ENCODE data around the gene FANCC. TPM values are rescaled to one million over a fixed set of nuclear protein-coding genes. Genes with fewer than 3 reads are reported as not detected.

FANCC gene
- total RNA-seq, 2 experiments from 2014 or later: 15.4 to 21.5 TPM

- ChIA-PET CTCF (no interaction called here), POLR2A (no interaction called here)
- Mint-ChIP-seq H3K36me3 (ENCODE audit: low read depth) (peaks cover 4% of the 10 kb centered on the region), H3K4me3 (no peak overlapping the region), H3K27ac (no peak overlapping the region), H3K4me1 (peaks cover 35% of the 10 kb centered on the region), H3K27me3 (no peaks in the 10 kb centered on the region), H3K9me3 (no peaks in the 10 kb centered on the region)
- DNase-seq: no peak
These were observed 131.6 kb downstream of the FANCC start for GRCh38 chr9:95185956-95186355.

- CTCF ChIA-PET: no interaction called here
- peaks cover 4% of the 10 kb centered on the region for H3K36me3 Mint-ChIP-seq (ENCODE audit: low read depth)
These were observed 134.5 kb downstream of the FANCC start for GRCh38 chr9:95182854-95183563.

GRCh38 chr9:95181835-95182234, 135.7 kb downstream of the FANCC start:
- Mint-ChIP-seq H3K27me3 (no peaks in the 10 kb centered on the region), H3K4me1 (peaks cover 4% of the 10 kb centered on the region), H3K36me3 (ENCODE audit: low read depth) (peaks cover 4% of the 10 kb centered on the region), H3K4me3 (no peak overlapping the region), H3K9me3 (no peaks in the 10 kb centered on the region), H3K27ac (no peak overlapping the region)
- CTCF ChIA-PET: no interaction called here
- POLR2A ChIA-PET: no interaction called here
- DNase-seq: no peak

More at GRCh38 chr9:95182854-95183563, 134.5 kb downstream of the FANCC start:
- POLR2A ChIA-PET: no interaction called here
- H3K27ac Mint-ChIP-seq: no peak overlapping the region
- peaks cover 6% of the 10 kb centered on the region for H3K4me1 Mint-ChIP-seq
- H3K9me3 Mint-ChIP-seq: no peaks in the 10 kb centered on the region
- H3K27me3 Mint-ChIP-seq: no peaks in the 10 kb centered on the region
- no peak overlapping the region for H3K4me3 Mint-ChIP-seq
- no peak for DNase-seq

- no peak overlapping the region for H3K27ac Mint-ChIP-seq
- DNase-seq: no peak
- POLR2A ChIA-PET: no interaction called here
- no peaks in the 10 kb centered on the region for H3K9me3 Mint-ChIP-seq
- CTCF ChIA-PET: interaction anchor here (4.1 kb wide), 1 partner anchor 13 kb away, joined by 19 read pairs; no protein-coding TSS in a partner anchor
- H3K36me3 Mint-ChIP-seq (ENCODE audit: low read depth): peaks cover 4% of the 10 kb centered on the region
- H3K4me1 Mint-ChIP-seq: peaks cover 2% of the 10 kb centered on the region
- H3K4me3 Mint-ChIP-seq: no peak overlapping the region
- H3K27me3 Mint-ChIP-seq: no peaks in the 10 kb centered on the region
These were observed 136.2 kb downstream of the FANCC start for GRCh38 chr9:95181226-95181818.

GRCh38 chr9:95177617-95178016, 139.9 kb downstream of the FANCC start:
- no peak overlapping the region for H3K4me3 Mint-ChIP-seq
- H3K27ac Mint-ChIP-seq: no peak overlapping the region
- POLR2A ChIA-PET: no interaction called here
- H3K9me3 Mint-ChIP-seq: no peaks in the 10 kb centered on the region
- CTCF ChIA-PET: interaction anchor here (1.3 to 4.1 kb wide), 2 partner anchors 10 to 47 kb away, joined by 3 to 19 read pairs; no protein-coding TSS in a partner anchor
- no peaks in the 10 kb centered on the region for H3K4me1 Mint-ChIP-seq
- H3K27me3 Mint-ChIP-seq: no peaks in the 10 kb centered on the region
- H3K36me3 Mint-ChIP-seq (ENCODE audit: low read depth): peaks cover 3% of the 10 kb centered on the region
- DNase-seq: no peak

- Mint-ChIP-seq H3K4me3 (no peak overlapping the region), H3K27me3 (no peaks in the 10 kb centered on the region), H3K27ac (no peak overlapping the region), H3K4me1 (peaks cover under 1% of the 10 kb centered on the region), H3K9me3 (no peaks in the 10 kb centered on the region), H3K36me3 (ENCODE audit: low read depth) (no peaks in the 10 kb centered on the region)
- DNase-seq: no peak
- ChIA-PET POLR2A (no interaction called here), CTCF (interaction anchor here (0.8 to 1.3 kb wide), 2 partner anchors 16 to 47 kb away, joined by 3 to 4 read pairs; no protein-coding TSS in a partner anchor)
These were observed 140.7 kb downstream of the FANCC start for GRCh38 chr9:95176755-95177319.

- H3K9me3 Mint-ChIP-seq: no peaks in the 10 kb centered on the region
- no peaks in the 10 kb centered on the region for H3K36me3 Mint-ChIP-seq (ENCODE audit: low read depth)
- H3K4me3 Mint-ChIP-seq: no peak overlapping the region
- CTCF ChIA-PET: no interaction called here
- POLR2A ChIA-PET: no interaction called here
- DNase-seq: no peak
- no peaks in the 10 kb centered on the region for H3K27me3 Mint-ChIP-seq
- peaks cover 7% of the 10 kb centered on the region for H3K4me1 Mint-ChIP-seq
- H3K27ac Mint-ChIP-seq: no peak overlapping the region
These were observed 142.0 kb downstream of the FANCC start for GRCh38 chr9:95175523-95175922.

- ChIA-PET CTCF (no interaction called here), POLR2A (no interaction called here)
- Mint-ChIP-seq H3K27me3 (no peaks in the 10 kb centered on the region), H3K27ac (no peak overlapping the region), H3K4me3 (no peak overlapping the region), H3K9me3 (no peaks in the 10 kb centered on the region), H3K36me3 (ENCODE audit: low read depth) (peaks cover 9% of the 10 kb centered on the region), H3K4me1 (peaks cover 8% of the 10 kb centered on the region)
- DNase-seq: no peak
These were observed 143.5 kb downstream of the FANCC start for GRCh38 chr9:95174038-95174437.

GRCh38 chr9:95171596-95171995, 145.9 kb downstream of the FANCC start:
- Mint-ChIP-seq H3K27ac (no peak overlapping the region), H3K4me1 (peaks cover 12% of the 10 kb centered on the region), H3K36me3 (ENCODE audit: low read depth) (peaks cover 21% of the 10 kb centered on the region), H3K4me3 (no peak overlapping the region), H3K9me3 (peaks cover 4% of the 10 kb centered on the region), H3K27me3 (no peaks in the 10 kb centered on the region)
- DNase-seq: no peak
- CTCF ChIA-PET: no interaction called here
- POLR2A ChIA-PET: no interaction called here

- DNase-seq: no peak
- ChIA-PET POLR2A (no interaction called here), CTCF (no interaction called here)
- Mint-ChIP-seq H3K4me1 (peaks cover 12% of the 10 kb centered on the region), H3K9me3 (peaks cover 4% of the 10 kb centered on the region), H3K4me3 (no peak overlapping the region), H3K36me3 (ENCODE audit: low read depth) (peaks cover 22% of the 10 kb centered on the region), H3K27ac (no peak overlapping the region), H3K27me3 (no peaks in the 10 kb centered on the region)
These were observed 146.5 kb downstream of the FANCC start for GRCh38 chr9:95171001-95171400.

- Mint-ChIP-seq H3K4me3 (no peak overlapping the region), H3K27ac (no peak overlapping the region), H3K36me3 (ENCODE audit: low read depth) (peaks cover 24% of the 10 kb centered on the region), H3K4me1 (peaks cover 14% of the 10 kb centered on the region), H3K27me3 (no peaks in the 10 kb centered on the region), H3K9me3 (peaks cover 4% of the 10 kb centered on the region)
- CTCF ChIA-PET: interaction anchor here (0.6 to 2.9 kb wide), 14 partner anchors 11 to 652 kb away, joined by 3 to 19 read pairs (median 4); no protein-coding TSS in a partner anchor
- POLR2A ChIA-PET: interaction anchor here (0.7 kb wide), 1 partner anchor 307 kb away, joined by 3 read pairs; no protein-coding TSS in a partner anchor
- DNase-seq: peak; percentile 76
These were observed 149.5 kb downstream of the FANCC start for GRCh38 chr9:95167998-95168397.

GRCh38 chr9:95165004-95165403, 152.5 kb downstream of the FANCC start:
- no peak overlapping the region for H3K4me3 Mint-ChIP-seq
- ChIA-PET POLR2A (no interaction called here), CTCF (no interaction called here)
- H3K27ac Mint-ChIP-seq: no peak overlapping the region
- H3K27me3 Mint-ChIP-seq: no peaks in the 10 kb centered on the region
- H3K36me3 Mint-ChIP-seq (ENCODE audit: low read depth): peaks cover 32% of the 10 kb centered on the region
- peaks cover 5% of the 10 kb centered on the region for H3K4me1 Mint-ChIP-seq
- DNase-seq: no peak
- peaks cover 4% of the 10 kb centered on the region for H3K9me3 Mint-ChIP-seq

GRCh38 chr9:95157481-95158151, 159.9 kb downstream of the FANCC start:
- CTCF ChIA-PET: interaction anchor here (1.4 kb wide), 1 partner anchor 10 kb away, joined by 5 read pairs; no protein-coding TSS in a partner anchor
- peaks cover 11% of the 10 kb centered on the region for H3K36me3 Mint-ChIP-seq (ENCODE audit: low read depth)
- no peaks in the 10 kb centered on the region for H3K27me3 Mint-ChIP-seq
- H3K27ac Mint-ChIP-seq: no peak overlapping the region
- no peak overlapping the region for H3K4me3 Mint-ChIP-seq
- POLR2A ChIA-PET: no interaction called here
- peaks cover 3% of the 10 kb centered on the region for H3K4me1 Mint-ChIP-seq
- no peaks in the 10 kb centered on the region for H3K9me3 Mint-ChIP-seq
- no peak for DNase-seq

Data from activated CD4-positive, alpha-beta T cell treated with anti-CD3 and anti-CD28 coated beads, Interleukin-2, amount 10 ng/mL, durations not matched to agents 7 days and 5 days (primary cell).